Measurements from ENCODE around the gene SPRYD3. TPM values are rescaled to one million over a fixed set of nuclear protein-coding genes. Genes with fewer than 3 reads are reported as not detected.

Gene SPRYD3
- total RNA-seq, 1 experiment from 2014 or later = 15.4 TPM

GRCh38 chr12:53025250-53025649, 53.9 kb downstream of the SPRYD3 start:
- no peak for DNase-seq (ENCODE audit: low read depth)

- DNase-seq (ENCODE audit: low read depth) = no peak
Observed at GRCh38 chr12:53014709-53015108, 64.5 kb downstream of the SPRYD3 start.

Other genes starting within 250 kb of the SPRYD3 start
- gene KRT79, start 245.1 kb downstream of the SPRYD3 start, total RNA-seq (2014; rRNA removed; shearing (Covaris generic)) = not detected in 2 replicates
- gene KRT78, start 230.4 kb downstream of the SPRYD3 start, total RNA-seq (2014; rRNA removed; shearing (Covaris generic)) = 0.22 TPM in 1 of 2 replicates, not detected in the other
- gene KRT8, start 174.3 kb downstream of the SPRYD3 start, total RNA-seq (2014; rRNA removed; shearing (Covaris generic)) = 38.8 and 54.8 TPM in 2 replicates
- 643 and 924 TPM in 2 replicates for gene KRT18, start 130.3 kb downstream of the SPRYD3 start, total RNA-seq (2014; rRNA removed; shearing (Covaris generic))
- 248 and 279 TPM in 2 replicates for gene EIF4B, start 72.9 kb downstream of the SPRYD3 start, total RNA-seq (2014; rRNA removed; shearing (Covaris generic))
- gene TNS2, start 29.3 kb downstream of the SPRYD3 start, total RNA-seq (2014; rRNA removed; shearing (Covaris generic)) = 31.1 and 39.9 TPM in 2 replicates
- 318 and 394 TPM in 2 replicates for gene IGFBP6, start 18.3 kb upstream of the SPRYD3 start, total RNA-seq (2014; rRNA removed; shearing (Covaris generic))
- gene SOAT2, start 24.1 kb upstream of the SPRYD3 start, total RNA-seq (2014; rRNA removed; shearing (Covaris generic)) = 0.22 TPM in 1 of 2 replicates, not detected in the other
- 9.5 and 11.7 TPM in 2 replicates for gene ZNF740, start 101.3 kb upstream of the SPRYD3 start, total RNA-seq (2014; rRNA removed; shearing (Covaris generic))
- 0.89 and 2.6 TPM in 2 replicates for gene CSAD, start 101.5 kb upstream of the SPRYD3 start, total RNA-seq (2014; rRNA removed; shearing (Covaris generic))
- not detected in 2 replicates for gene ITGB7, start 127.9 kb upstream of the SPRYD3 start, total RNA-seq (2014; rRNA removed; shearing (Covaris generic))
- 16.7 and 22.1 TPM in 2 replicates for gene RARG, start 152.8 kb upstream of the SPRYD3 start, total RNA-seq (2014; rRNA removed; shearing (Covaris generic))
- gene ESPL1, start 188.9 kb upstream of the SPRYD3 start, total RNA-seq (2014; rRNA removed; shearing (Covaris generic)) = 2.9 and 9.0 TPM in 2 replicates
- 404 and 498 TPM in 2 replicates for gene PFDN5, start 216.2 kb upstream of the SPRYD3 start, total RNA-seq (2014; rRNA removed; shearing (Covaris generic))
- gene MYG1, start 220.3 kb upstream of the SPRYD3 start, total RNA-seq (2014; rRNA removed; shearing (Covaris generic)) = 43.6 and 53.1 TPM in 2 replicates
- gene AAAS, start 242.2 kb upstream of the SPRYD3 start, total RNA-seq (2014; rRNA removed; shearing (Covaris generic)) = 34.7 and 51.6 TPM in 2 replicates